GM12891 (cell line): Measurements from ENCODE around the gene DUSP2.
A peak's percentile ranks its signal among the peaks of the same experiment; 100 is the strongest.

Experiments used
- POLR2A ChIP-seq: IDR thresholded peaks from 2 replicates; pipeline ENCODE4 v1.6.1; 2011; ENCODE audit warnings: low read depth, low read length, control low read depth
- POLR2AphosphoS5 ChIP-seq: IDR thresholded peaks from 2 replicates; pipeline ENCODE4 v1.6.1; 2011; ENCODE audit warnings: low read depth, low read length, control low read depth
- POU2F2 ChIP-seq: IDR thresholded peaks from 2 replicates; pipeline ENCODE4 v1.6.1; 2011; ENCODE audit warnings: low read depth, mild to moderate bottlenecking, control low read depth, low read length, moderate library complexity
- SPI1 ChIP-seq: IDR thresholded peaks from 2 replicates; pipeline ENCODE4 v1.6.1; 2011; ENCODE audit warnings: low read depth, low read length, control low read depth
- TAF1 ChIP-seq: IDR thresholded peaks from 2 replicates; pipeline ENCODE4 v1.6.1; 2011; ENCODE audit warnings: low read depth, low read length, control low read depth

DNA sequence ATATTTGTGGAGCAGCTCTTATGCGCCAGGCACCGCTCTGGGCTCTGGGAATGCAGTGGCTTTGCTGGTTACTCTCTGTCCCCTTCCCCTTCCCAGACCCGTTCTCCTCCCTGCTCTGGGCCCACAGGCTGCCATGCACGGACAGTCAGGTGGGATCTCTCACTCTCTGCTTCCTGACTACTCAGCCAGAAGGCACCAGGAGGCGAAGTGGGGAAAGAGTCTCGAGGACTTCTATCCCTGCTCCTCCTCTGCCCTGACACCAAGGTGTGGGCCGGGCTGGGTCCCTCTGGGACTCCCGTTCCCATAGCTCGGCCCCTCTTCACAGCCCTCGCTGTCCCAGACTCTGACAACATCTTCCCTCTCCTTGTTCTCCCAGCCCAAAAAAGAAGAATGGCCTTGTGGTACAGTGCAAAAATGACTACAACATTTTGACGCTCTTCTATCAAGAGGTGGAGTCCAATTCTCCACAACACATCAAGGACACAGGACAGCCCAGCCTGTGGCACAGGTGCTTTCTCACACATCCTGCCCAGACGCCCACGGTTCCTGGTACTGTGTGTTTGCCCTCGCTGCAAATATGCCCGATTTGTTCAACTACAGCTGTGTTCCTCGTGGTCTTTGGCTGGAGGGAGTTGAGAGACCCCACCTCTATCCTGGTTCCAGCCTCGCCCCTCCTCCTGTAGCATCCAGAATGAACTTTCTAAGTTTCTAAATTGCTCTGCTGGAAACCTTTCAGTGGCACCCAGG is 14.0 kb upstream of the DUSP2 start:
- TF ChIP-seq TAF1 (no peak), POLR2AphosphoS5 (no peak), POLR2A (no peak), SPI1 (no peak), POU2F2 (peak; percentile 34; the same call in 1 of the 2 replicates)
